ENCODE measurements around the gene STK24.

- TF ChIP-seq CTCF (IDR thresholded peaks at IDR 0.05) (no peak), ZFX (IDR thresholded peaks at IDR 0.05; ENCODE audit: borderline replicate concordance) (no peak)
Observed at GRCh38 chr13:98559169-98559568, 17.7 kb downstream of the STK24 start.
